NCI-H1436 (cell line): ENCODE data around the gene ASIP.
"Not testable (repeated sequence)": the region's sequence is repeated elsewhere in the genome, so short reads cannot be mapped to it uniquely, and the experiment has no call there.

ENCODE experiments used
- DNase-seq: peaks from one replicate; lab custom pipeline; 2025; lab: John Stamatoyannopoulos, UW

ASIP gene

GRCh38 chr20:34243377-34243776 is 2.2 kb downstream of the ASIP start:
- no peak for DNase-seq

DNA sequence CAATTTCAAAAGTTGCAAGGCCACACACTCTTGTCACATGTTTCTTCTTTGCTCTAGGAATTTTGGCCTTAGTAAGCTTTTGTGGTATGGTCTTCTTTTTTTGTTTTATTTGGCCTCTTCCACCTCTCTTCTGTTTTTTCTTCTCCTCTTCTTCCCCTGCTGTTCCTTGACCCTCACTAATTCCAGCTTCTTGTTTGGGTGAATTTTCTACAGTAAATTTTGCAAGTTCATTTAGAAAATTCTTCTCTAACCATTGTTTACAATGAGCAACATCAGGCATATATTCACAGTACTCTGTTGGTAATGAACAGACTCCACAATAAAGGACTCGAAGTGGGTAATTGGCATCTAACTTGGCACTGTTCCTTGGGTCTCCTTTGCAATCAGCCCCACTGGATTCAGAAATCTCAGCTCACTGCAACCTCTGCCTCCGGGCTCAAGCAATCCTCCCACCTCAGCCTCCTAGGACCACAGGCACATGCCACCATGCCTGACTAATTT is 5.0 kb downstream of the ASIP start:
- no peak for DNase-seq

DNA sequence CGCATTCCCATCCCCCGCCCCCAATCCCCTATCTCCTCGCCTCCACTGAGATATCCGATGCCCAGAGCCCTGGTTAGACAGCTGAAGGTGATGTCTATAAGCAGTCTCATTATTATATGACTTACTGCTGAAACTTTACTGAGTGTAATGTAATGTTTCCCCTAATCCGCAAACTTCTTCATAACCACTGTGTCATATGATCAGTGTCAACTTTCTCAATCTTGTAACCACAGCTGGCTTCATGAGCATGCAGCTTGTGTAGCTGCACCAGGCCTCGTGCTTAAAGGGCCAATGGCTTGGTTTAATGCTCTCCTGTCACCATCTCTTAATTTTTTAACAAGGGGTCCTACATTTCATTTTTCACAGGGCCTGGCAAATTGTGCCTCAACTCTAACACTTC is 8.1 kb downstream of the ASIP start:
- DNase-seq, result no peak

DNA sequence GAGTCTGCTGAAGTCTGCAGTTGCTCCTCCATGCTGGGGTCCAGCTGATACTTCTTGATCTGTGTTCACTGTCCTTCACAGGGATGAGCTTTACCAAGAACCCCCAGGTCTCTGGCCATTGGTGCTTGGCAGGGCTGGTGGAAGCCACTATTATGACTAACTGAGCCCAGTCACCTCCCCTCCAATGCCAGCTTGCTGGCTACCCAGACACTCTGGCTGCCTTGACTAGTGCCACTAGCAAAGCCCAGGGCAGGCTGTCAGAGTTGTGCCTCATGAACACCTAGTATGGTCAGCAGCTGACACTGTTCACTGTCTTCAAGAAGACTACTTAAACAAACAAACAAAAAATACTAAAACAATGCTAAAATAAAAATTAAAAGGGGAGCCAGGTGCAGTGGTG is 8.8 kb downstream of the ASIP start:
- no peak for DNase-seq

DNA sequence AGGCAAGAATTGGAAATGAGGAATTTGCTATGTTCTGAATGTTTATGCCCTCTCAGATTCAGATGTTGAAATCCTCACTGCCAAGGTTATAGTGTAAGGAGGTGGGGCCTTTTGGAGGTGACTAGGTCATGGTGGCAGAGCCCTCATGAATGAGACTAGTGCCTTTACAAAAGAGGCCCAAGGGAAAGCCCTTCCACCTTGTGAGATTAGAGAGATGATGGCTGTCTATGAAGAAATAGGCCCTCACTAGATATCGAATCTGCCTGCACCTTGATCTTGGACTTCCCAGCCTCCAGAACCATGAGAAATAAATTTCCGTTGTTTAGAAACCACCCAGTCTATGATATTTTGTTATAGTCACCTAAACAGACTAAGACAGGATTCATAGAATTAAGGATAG is 10.4 kb downstream of the ASIP start:
- DNase-seq, result no peak

GRCh38 chr20:34252431-34253086 is 11.3 kb downstream of the ASIP start:
- not testable (repeated sequence) for DNase-seq

DNA sequence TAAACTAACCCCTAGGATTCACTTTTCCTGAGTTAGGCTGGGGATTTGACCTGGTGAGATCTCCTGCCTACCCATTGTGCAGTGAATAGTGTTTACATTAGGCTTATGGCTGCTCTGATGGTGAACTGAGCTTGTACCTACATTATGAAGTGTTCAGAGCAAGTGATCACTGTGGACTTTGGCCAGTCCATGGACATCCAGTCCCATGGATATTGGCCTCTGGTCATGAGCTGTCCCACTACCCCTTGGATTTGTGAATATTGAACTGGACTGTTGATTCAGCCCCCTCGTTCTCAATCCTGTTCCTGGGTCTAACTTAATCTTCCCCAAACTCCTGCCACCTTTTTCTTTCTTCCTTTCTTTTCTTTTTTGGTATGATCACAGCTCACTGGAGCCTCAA is 13.8 kb downstream of the ASIP start:
- no peak for DNase-seq

- DNase-seq, result no peak
Measured at GRCh38 chr20:34256629-34257124, 15.5 kb downstream of the ASIP start.

DNA sequence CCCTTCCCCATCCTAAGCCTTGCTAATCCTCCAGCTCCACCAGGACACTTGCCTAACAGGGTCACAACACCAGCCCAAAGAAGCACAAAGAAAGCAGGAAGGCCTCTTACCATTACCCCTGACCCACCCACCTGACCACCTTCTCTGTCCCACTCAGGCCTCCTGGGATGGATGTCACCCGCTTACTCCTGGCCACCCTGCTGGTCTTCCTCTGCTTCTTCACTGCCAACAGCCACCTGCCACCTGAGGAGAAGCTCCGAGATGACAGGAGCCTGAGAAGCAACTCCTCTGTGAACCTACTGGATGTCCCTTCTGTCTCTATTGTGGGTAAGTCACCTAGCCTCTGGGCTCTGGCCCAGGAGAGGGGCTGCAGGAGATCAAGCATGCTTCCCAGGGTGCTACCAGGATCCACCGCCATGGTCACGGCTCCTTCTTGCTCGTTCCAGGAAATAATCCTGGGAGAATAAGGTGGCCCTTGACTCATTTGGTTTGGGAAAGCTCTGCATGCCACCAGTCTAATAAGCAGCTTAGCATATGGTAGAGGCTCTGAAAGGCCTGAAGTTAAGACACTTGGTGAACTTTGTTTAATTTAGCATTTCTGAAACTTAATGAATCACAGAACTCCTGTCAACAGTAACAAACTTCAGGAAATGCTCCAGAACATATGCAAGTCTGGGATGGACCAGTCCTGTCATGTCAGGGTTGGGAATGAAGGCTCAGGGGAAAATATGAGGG is 19.2 kb downstream of the ASIP start:
- no peak for DNase-seq

- no peak for DNase-seq
Measured at GRCh38 chr20:34262488-34263288, 21.5 kb downstream of the ASIP start.

DNA sequence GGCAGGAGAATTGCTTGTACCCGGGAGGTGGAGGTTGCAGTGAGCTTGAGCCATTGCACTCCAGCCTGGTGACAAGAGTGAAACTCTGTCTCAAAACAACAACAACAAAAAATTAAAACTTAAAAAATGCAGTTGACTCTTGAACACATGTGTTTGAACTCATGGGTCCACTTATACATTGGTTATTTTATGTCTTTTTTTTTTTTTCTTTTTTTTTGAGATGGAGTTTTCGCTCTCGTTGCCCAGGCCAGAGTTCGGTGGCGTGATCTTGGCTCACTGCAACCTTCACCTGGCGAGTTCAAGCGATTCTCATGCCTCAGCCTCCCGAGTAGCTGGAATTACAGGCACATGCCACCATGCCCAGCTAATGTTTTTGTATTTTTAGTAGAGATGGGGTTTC is 22.2 kb downstream of the ASIP start:
- DNase-seq, result not testable (repeated sequence)

DNA sequence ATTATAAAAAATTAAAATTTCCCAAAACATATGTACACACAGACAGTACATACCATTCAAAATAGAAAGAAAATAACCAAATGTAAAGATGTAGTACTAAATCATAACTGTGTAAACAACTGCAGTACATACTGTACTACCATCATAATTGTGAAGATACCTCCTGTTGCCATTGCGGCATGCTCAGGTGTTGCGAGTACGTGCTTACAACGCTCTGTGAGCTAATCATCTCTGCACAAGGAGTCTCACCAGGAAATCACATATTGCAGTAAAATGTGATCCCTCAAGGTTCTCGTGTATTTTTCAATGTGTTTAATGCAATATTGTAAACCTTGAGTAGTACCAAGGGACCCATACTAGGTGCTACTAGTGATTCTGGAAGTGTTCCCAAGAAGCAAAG is 22.9 kb downstream of the ASIP start:
- DNase-seq, result no peak

DNA sequence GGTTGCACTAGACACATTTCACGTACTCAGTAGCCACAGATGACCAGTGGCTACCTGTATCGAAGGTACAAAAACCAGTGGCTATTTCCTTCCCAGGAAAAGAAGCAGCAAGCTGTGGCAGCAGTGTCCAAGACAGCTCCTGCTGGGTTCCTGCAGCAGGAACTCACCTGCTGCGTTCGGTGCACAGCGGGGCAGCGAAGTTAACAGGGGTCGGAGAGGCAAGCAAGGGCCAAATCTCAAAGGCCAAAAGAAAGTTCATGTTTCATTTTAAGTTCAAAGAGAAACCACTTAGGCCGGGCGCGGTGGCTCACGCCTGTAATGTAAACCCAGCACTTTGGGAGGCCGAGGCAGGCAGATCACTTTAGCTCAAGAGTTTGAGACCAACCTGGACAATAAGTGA is 26.9 kb downstream of the ASIP start:
- no peak for DNase-seq

- no peak for DNase-seq
Measured at GRCh38 chr20:34268851-34269636, 27.8 kb downstream of the ASIP start.

DNA sequence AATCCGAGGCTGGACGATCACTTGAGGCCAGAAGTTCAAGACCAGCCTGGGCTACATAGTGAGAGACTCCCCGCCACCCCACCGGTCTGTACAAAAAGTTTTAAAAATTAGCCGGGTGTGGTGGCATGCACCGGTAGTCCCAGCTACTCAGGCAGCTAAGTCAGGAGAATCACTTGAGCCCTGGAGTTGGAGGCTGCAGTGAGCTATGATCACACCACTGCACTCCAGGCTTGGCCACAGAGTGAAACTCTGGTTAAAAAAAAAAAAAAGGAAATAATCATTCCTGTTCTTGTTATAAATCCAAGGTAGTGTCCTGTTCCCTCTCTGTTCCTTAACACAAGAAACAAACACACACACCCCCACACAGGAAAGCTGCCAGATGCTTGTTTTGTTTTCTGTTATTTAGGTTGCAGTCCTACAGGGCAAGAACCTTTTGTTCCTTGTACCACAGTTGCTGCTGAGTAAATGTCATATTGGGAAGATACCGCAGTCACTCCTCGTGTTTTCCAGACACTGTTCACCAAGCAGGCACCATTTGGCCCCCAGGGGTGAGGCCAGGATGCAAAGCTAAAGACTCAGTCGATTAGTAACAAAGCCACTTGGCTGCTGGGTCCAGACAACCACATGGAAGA is 28.9 kb downstream of the ASIP start:
- no peak for DNase-seq

- DNase-seq, result no peak
Measured at GRCh38 chr20:34271956-34272355, 30.7 kb downstream of the ASIP start.

DNA sequence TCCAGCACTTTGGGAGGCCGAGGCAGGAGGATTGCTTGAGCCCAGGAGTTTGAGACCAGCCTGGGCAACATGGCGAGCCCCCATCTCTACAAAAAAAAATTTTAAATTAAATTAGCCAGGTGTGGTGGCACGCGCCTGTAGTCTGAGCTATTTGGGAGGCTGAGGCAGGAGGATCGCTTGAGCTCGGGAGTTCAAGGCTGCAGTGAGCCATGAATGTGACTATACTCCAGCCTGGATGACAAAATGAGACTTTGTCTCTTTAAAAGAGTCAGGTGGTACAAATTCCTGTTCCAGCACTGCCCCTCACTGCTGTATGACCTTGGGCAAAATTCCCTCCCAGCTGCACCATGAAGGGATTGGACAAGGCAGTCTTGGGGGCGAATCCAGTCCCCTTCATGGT is 33.5 kb downstream of the ASIP start:
- no peak for DNase-seq

DNA sequence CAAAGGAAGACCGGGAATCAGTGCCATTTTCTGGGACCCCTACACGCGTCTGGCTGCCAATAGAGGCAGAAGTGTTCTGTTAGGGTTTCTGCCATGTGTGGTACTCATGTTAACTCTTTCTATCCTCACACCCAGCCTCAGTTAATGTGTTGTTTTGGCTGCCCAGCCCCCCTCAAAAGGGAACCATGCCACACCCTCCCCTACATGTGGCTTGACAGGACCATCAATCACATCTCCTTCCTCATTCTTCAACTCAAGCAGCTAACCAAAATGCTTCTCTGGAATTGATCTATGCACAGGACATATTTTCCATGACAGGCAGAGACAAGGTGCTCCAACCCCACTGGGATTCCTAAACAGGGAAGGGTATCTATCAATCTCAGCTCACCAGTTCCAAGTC is 40.0 kb downstream of the ASIP start:
- DNase-seq, result no peak

DNA sequence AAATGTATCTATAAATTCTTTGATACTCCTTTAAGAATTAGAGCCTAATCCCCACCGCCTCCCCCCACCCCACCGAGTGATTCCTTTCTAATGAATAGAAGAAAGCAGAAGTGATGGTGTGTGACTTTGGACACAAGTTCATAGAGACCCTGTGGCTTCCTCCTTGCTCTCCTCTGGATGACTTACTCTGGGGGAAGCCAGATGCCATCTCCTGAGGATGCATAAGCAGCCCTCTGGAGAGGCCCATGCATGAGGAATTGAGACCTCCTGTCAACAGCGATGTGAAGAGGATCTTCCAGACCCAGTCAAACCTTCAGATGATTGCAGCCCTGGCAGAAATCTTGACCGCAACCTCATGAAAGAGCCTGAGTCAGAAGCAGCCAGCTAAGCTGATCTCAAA is 40.8 kb downstream of the ASIP start:
- DNase-seq, result no peak

- no peak for DNase-seq
Measured at GRCh38 chr20:34283844-34284243, 42.6 kb downstream of the ASIP start.

DNA sequence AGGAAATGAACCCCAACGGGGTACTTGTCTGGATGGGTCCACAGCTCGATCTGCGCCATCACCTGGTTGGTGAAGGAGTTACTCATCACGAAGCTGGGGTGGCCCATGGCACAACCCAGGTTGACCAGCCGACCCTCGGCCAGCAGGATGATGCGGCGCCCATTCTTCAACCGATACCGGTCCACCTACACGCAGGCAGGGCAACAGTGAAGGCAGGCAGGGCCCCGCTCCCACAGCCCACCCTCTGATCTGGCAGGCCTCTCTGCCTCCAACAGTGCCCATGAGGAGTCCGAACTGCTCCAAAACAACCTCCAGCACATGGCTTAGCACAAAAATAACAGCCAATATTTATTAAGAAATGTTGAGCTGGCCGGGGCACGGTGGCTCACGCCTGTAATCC is 44.2 kb downstream of the ASIP start:
- no peak for DNase-seq
